Left lung (tissue), 14 donors: ENCODE results near the gene IER5. TPM values are rescaled to one million over a fixed set of nuclear protein-coding genes. Genes with fewer than 3 reads are reported as not detected.

ENCODE experiments used
- ATAC-seq: fragments of 200-7000 bp; cut with Tn5 transposase; one replicate; pipeline ENCODE4 v1.9.1; 2020; ENCODE audit warnings: moderate library complexity
- DNase-seq, 4 donors: peaks; one replicate each; pipeline ENCODE4 v3.0.0-alpha.2; 2013 to 2020
- H3K27ac ChIP-seq, 2 donors: fragments of 200-600 bp; sonication (generic) in 1 of 2; one replicate each; pipeline versions ENCODE4 v1.5.0 to v1.8.0; 2020 to 2021
- H3K27me3 ChIP-seq, 2 donors: fragments of 200-600 bp; sonication (generic) in 1 of 2; one replicate each; pipeline versions ENCODE4 v1.5.0 to v1.8.0; 2020 to 2021
- H3K36me3 ChIP-seq, 2 donors: fragments of 200-600 bp; sonication (generic) in 1 of 2; one replicate each; pipeline versions ENCODE4 v1.5.0 to v1.8.0; 2020 to 2021
- H3K4me1 ChIP-seq, 2 donors: fragments of 200-600 bp; one replicate each; pipeline ENCODE4 v1.8.0; 2021
- H3K4me3 ChIP-seq, 2 donors: fragments of 200-600 bp; sonication (generic) in 1 of 2; one replicate each; pipeline versions ENCODE4 v1.5.0 to v1.8.0; 2020 to 2021; ENCODE audit warnings: mild to moderate bottlenecking in 1 of 2
- H3K9me3 ChIP-seq, 2 donors: fragments of 200-600 bp; sonication (generic) in 1 of 2; one replicate each; pipeline versions ENCODE4 v1.5.0 to v1.8.0; 2020 to 2021
- CTCF ChIP-seq, 2 donors: fragments of 200-600 bp; sonication (generic) in 1 of 2; IDR thresholded peaks; one replicate each; pipeline versions ENCODE4 v1.5.0 to v1.8.0; 2021; ENCODE audit warnings: antibody characterized with exemption in 2 of 2
- intact Hi-C, 2 donors: fragments of 100-400 bp; cut with DNase I; formaldehyde crosslinking; loops; one replicate each; pipeline versions ENCODE4 v1.11.2 to v1.14.2; 2022
- long read RNA-seq, 12 donors: library from polyadenylated mRNA in 2 of 12; unstranded in 2 of 12; transcript quantifications; one replicate each; pipeline ENCODE4 v2.0.0 and lab custom pipeline, GENCODE V29; 2019 to 2026
- polyA plus RNA-seq, 6 donors: library from polyadenylated mRNA; unstranded; fragments of 120-200 nt; gene quantifications; one replicate each; pipeline ENCODE4 v1.2.1, GENCODE V29; 2013; ENCODE audit not compliant: insufficient read length in 6 of 6
- total RNA-seq, 2 donors: library from RNA; stranded (reverse); fragmentation: NEBNext Ultra II Directional; extraction: Animal tissue kit (Norgen Biotek cat#: 25700); gene quantifications; one replicate each; pipeline ENCODE4 v1.2.1, GENCODE V29; 2021
- donor health status: DM: no; HTN: yes; CAD: no.
- donor health status: DM: no; HTN: no; CAD: no.

Gene IER5
- total RNA-seq (10 to 100 TPM; 16.1 to 26.6 TPM), polyA plus RNA-seq (10 to 100 TPM in 3 of 6 donors, 1 to 10 TPM in 3; 5.3 to 11.1 (median 10.1) TPM)
- long read RNA-seq, donor 1, full-length matches to known transcripts = 29 of 29 reads
- long read RNA-seq, donor 1, partial matches to known transcripts = 0 of 29 reads
- long read RNA-seq, donor 1, other reads (novel, unspliced or antisense) = 0 of 29 reads
- long read RNA-seq, donor 2, full-length matches to known transcripts = 31 of 31 reads
- long read RNA-seq, donor 2, partial matches to known transcripts = 0 of 31 reads
- long read RNA-seq, donor 2, other reads (novel, unspliced or antisense) = 0 of 31 reads
- long read RNA-seq, donor 3, full-length matches to known transcripts = 14 of 14 reads
- long read RNA-seq, donor 3, partial matches to known transcripts = 0 of 14 reads
- long read RNA-seq, donor 3, other reads (novel, unspliced or antisense) = 0 of 14 reads
- long read RNA-seq, donor 4, full-length matches to known transcripts = 1 of 1 reads
- long read RNA-seq, donor 4, partial matches to known transcripts = 0 of 1 reads
- long read RNA-seq, donor 4, other reads (novel, unspliced or antisense) = 0 of 1 reads
- long read RNA-seq, donor 5, full-length matches to known transcripts = 25 of 25 reads
- long read RNA-seq, donor 5, partial matches to known transcripts = 0 of 25 reads
- long read RNA-seq, donor 5, other reads (novel, unspliced or antisense) = 0 of 25 reads
- long read RNA-seq, donor 6, full-length matches to known transcripts = 23 of 23 reads
- long read RNA-seq, donor 6, partial matches to known transcripts = 0 of 23 reads
- long read RNA-seq, donor 6, other reads (novel, unspliced or antisense) = 0 of 23 reads
- long read RNA-seq, donor 7, full-length matches to known transcripts = 8 of 8 reads
- long read RNA-seq, donor 7, partial matches to known transcripts = 0 of 8 reads
- long read RNA-seq, donor 7, other reads (novel, unspliced or antisense) = 0 of 8 reads
- long read RNA-seq, donor 8, full-length matches to known transcripts = 16 of 16 reads
- long read RNA-seq, donor 8, partial matches to known transcripts = 0 of 16 reads
- long read RNA-seq, donor 8, other reads (novel, unspliced or antisense) = 0 of 16 reads
- long read RNA-seq, donor 9, full-length matches to known transcripts = 1 of 1 reads
- long read RNA-seq, donor 9, partial matches to known transcripts = 0 of 1 reads
- long read RNA-seq, donor 9, other reads (novel, unspliced or antisense) = 0 of 1 reads
- long read RNA-seq, donor 10, full-length matches to known transcripts = 4 of 4 reads
- long read RNA-seq, donor 10, partial matches to known transcripts = 0 of 4 reads
- long read RNA-seq, donor 10, other reads (novel, unspliced or antisense) = 0 of 4 reads
- long read RNA-seq, donor 11, full-length matches to known transcripts = 16 of 16 reads
- long read RNA-seq, donor 11, partial matches to known transcripts = 0 of 16 reads
- long read RNA-seq, donor 11, other reads (novel, unspliced or antisense) = 0 of 16 reads
- long read RNA-seq, donor 12, full-length matches to known transcripts = 14 of 14 reads
- long read RNA-seq, donor 12, partial matches to known transcripts = 0 of 14 reads
- long read RNA-seq, donor 12, other reads (novel, unspliced or antisense) = 0 of 14 reads

GRCh38 chr1:181088079-181089016 lies at the start of gene IER5:
Gene IER5 (plus strand): TSS chr1:181088700. CDS start chr1:181088903, 203 bp downstream.
- H3K36me3 ChIP-seq = peaks cover 0 to 14% of the 10 kb centered on the region in 2 donors
- no peaks in the 10 kb centered on the region for H3K27me3 ChIP-seq
- intact Hi-C loops = loop anchor here in 1 of 2 donors (5.0 kb wide), 1 partner anchor 54 kb away; no protein-coding TSS in a partner anchor
- H3K4me3 ChIP-seq = peak within 1 kb of the TSS; percentile 83 to 98
- no peak for TF ChIP-seq CTCF (IDR thresholded peaks at IDR 0.05)
- H3K9me3 ChIP-seq = no peaks in the 10 kb centered on the region
- H3K27ac ChIP-seq = peak within 1 kb of the TSS; percentile 91
- ATAC-seq (peak; percentile 87), DNase-seq (peak; percentile 95 to 97 (median 96))
- peaks cover 8 to 59% of the 10 kb centered on the region in 2 donors for H3K4me1 ChIP-seq

DNA sequence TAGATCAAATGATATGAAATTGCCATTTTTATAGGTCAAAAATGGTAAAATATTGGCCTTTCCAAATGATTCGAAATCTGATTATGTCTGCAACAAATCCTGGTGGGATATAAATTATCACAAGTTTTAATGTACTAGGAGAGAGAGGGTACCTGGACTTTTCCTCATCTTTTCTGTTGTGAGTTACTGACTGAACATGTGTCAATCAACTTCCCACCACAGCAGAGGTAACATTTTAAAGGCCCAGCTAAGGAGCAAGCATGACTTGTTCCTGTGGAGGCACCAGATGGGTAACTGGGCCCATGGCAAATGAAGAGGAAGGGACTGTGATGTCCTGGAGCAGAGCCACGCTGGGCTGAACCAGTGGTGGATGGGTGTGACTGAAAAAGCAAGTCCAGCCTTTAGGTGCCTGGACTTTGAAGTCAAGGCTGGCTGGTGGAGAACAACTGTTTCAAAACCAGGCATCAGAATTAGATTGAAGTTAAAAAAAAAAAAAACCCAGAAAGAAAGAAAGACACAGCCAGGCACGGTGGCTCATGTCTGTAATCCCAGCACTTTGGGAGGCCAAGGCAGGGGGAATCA lies 48.1 kb upstream of the IER5 start:
- H3K27me3 ChIP-seq = no peaks in the 10 kb centered on the region
- ATAC-seq (no peak), DNase-seq (no peak)
- intact Hi-C loops = loop anchor here in 1 of 2 donors (10.0 kb wide), 1 partner anchor 104 kb away; no protein-coding TSS in a partner anchor
- peaks cover 9 to 88% of the 10 kb centered on the region in 2 donors for H3K4me1 ChIP-seq
- TF ChIP-seq CTCF (IDR thresholded peaks at IDR 0.05) = no peak
- H3K27ac ChIP-seq = no peak overlapping the region
- no peaks in the 10 kb centered on the region for H3K36me3 ChIP-seq
- H3K4me3 ChIP-seq = no peak overlapping the region
- H3K9me3 ChIP-seq = no peaks in the 10 kb centered on the region

GRCh38 chr1:181043025-181043888 lies 45.2 kb upstream of the IER5 start:
- ATAC-seq (peak; percentile 77), DNase-seq (peak in 2 of 4 donors; percentile 55 to 72)
- peaks cover 0 to 15% of the 10 kb centered on the region in 2 donors for H3K36me3 ChIP-seq
- H3K4me3 ChIP-seq = no peak overlapping the region
- H3K4me1 ChIP-seq = peaks cover 9 to 59% of the 10 kb centered on the region in 2 donors
- TF ChIP-seq CTCF (IDR thresholded peaks at IDR 0.05) = no peak
- H3K27ac ChIP-seq = peak overlapping the region; percentile 72 to 77
- no peaks in the 10 kb centered on the region for H3K27me3 ChIP-seq
- intact Hi-C loops = loop anchor here in 1 of 2 donors (10.0 kb wide), 1 partner anchor 102 kb away; no protein-coding TSS in a partner anchor
- H3K9me3 ChIP-seq = no peaks in the 10 kb centered on the region
